Astrocyte of the spinal cord (primary cell): ENCODE data around the gene BCAS1.
A peak's percentile ranks its signal among the peaks of the same experiment; 100 is the strongest.

ENCODE experiments used
- DNase-seq: peaks from one replicate; pipeline ENCODE4 v3.0.0; 2011; ENCODE audit warnings: low read depth, low spot score
- H3K4me3 ChIP-seq: 2 replicates; pipeline ENCODE4 v1.5.1; 2011; ENCODE audit warnings: low read depth, mild to moderate bottlenecking, low read length, moderate library complexity
- CTCF ChIP-seq: IDR thresholded peaks from 2 replicates; pipeline ENCODE4 v1.5.1; 2012; ENCODE audit warnings: low read depth, mild to moderate bottlenecking, low read length, inconsistent platforms
- in situ Hi-C: cut with HindIII; loops from 2 replicates; pipeline ENCODE4 v1.10.0; 2017; ENCODE audit warnings: low sequenced_read_pairs

Gene BCAS1

GRCh38 chr20:53947501-53948195 lies 122.7 kb downstream of the BCAS1 start:
- H3K4me3 ChIP-seq: no peak overlapping the region
- in situ Hi-C loops: no loop called here
- TF ChIP-seq CTCF: no peak
- DNase-seq: no peak

GRCh38 chr20:53946106-53946505 lies 124.3 kb downstream of the BCAS1 start:
- H3K4me3 ChIP-seq: no peak overlapping the region
- in situ Hi-C loops: no loop called here
- TF ChIP-seq CTCF: no peak
- DNase-seq: no peak

- no peak for TF ChIP-seq CTCF
- in situ Hi-C loops: no loop called here
- no peak overlapping the region for H3K4me3 ChIP-seq
- DNase-seq: no peak
Measured at GRCh38 chr20:53945478-53945877, 124.9 kb downstream of the BCAS1 start.

GRCh38 chr20:53944796-53945195 lies 125.6 kb downstream of the BCAS1 start:
- in situ Hi-C loops: no loop called here
- TF ChIP-seq CTCF: no peak
- no peak for DNase-seq
- H3K4me3 ChIP-seq: no peak overlapping the region

GRCh38 chr20:53943522-53944291 lies 126.7 kb downstream of the BCAS1 start:
- DNase-seq: peak; percentile 58
- H3K4me3 ChIP-seq: peak overlapping the region; percentile 25
- in situ Hi-C loops: no loop called here
- peak; percentile 62 for TF ChIP-seq CTCF

- in situ Hi-C loops: no loop called here
- H3K4me3 ChIP-seq: no peak overlapping the region
- DNase-seq: no peak
- TF ChIP-seq CTCF: no peak
Measured at GRCh38 chr20:53942973-53943372, 127.4 kb downstream of the BCAS1 start.
